HG02678 (cell line): ENCODE results near the gene TRAPPC12.
"Not testable (repeated sequence)": the region's sequence is repeated elsewhere in the genome, so short reads cannot be mapped to it uniquely, and the experiment has no call there.

ENCODE experiments used
- ATAC-seq: cut with Tn5 transposase; IDR thresholded peaks from one replicate; pipeline ENCODE4 v1.9.1; 2021; ENCODE audit warnings: mild to moderate bottlenecking, moderate library complexity; ENCODE audit not compliant: unreplicated experiment

The TRAPPC12 gene

GRCh38 chr2:3430740-3431490 lies 51.4 kb downstream of the TRAPPC12 start:
- no peak for ATAC-seq

- no peak for ATAC-seq
These were observed 52.6 kb downstream of the TRAPPC12 start for GRCh38 chr2:3432067-3432466.

- ATAC-seq: no peak
These were observed 53.3 kb downstream of the TRAPPC12 start for GRCh38 chr2:3432693-3433338.

- no peak for ATAC-seq
These were observed 53.8 kb downstream of the TRAPPC12 start for GRCh38 chr2:3433339-3433699.

- no peak for ATAC-seq
These were observed 54.4 kb downstream of the TRAPPC12 start for GRCh38 chr2:3433776-3434400.

GRCh38 chr2:3434654-3435053 lies 55.2 kb downstream of the TRAPPC12 start:
- no peak for ATAC-seq

- ATAC-seq: no peak
These were observed 56.0 kb downstream of the TRAPPC12 start for GRCh38 chr2:3435445-3435844.

GRCh38 chr2:3440477-3440876 lies 61.0 kb downstream of the TRAPPC12 start:
- no peak for ATAC-seq

GRCh38 chr2:3441465-3441864 lies 62.0 kb downstream of the TRAPPC12 start:
- no peak for ATAC-seq

- no peak for ATAC-seq
These were observed 62.7 kb downstream of the TRAPPC12 start for GRCh38 chr2:3442185-3442584.

- no peak for ATAC-seq
These were observed 63.6 kb downstream of the TRAPPC12 start for GRCh38 chr2:3443083-3443482.

- no peak for ATAC-seq
These were observed 64.1 kb downstream of the TRAPPC12 start for GRCh38 chr2:3443506-3444084.

- ATAC-seq: no peak
These were observed 66.4 kb downstream of the TRAPPC12 start for GRCh38 chr2:3445891-3446290.

GRCh38 chr2:3446381-3446780 lies 66.9 kb downstream of the TRAPPC12 start:
- ATAC-seq: no peak

GRCh38 chr2:3447186-3447585 lies 67.7 kb downstream of the TRAPPC12 start:
- not testable (repeated sequence) for ATAC-seq

- ATAC-seq: no peak
These were observed 68.4 kb downstream of the TRAPPC12 start for GRCh38 chr2:3447789-3448317.

- ATAC-seq: not testable (repeated sequence)
These were observed 69.0 kb downstream of the TRAPPC12 start for GRCh38 chr2:3448441-3448911.

GRCh38 chr2:3449086-3449485 lies 69.6 kb downstream of the TRAPPC12 start:
- ATAC-seq: no peak

GRCh38 chr2:3449936-3450335 lies 70.4 kb downstream of the TRAPPC12 start:
- no peak for ATAC-seq

GRCh38 chr2:3450385-3451010 lies 71.0 kb downstream of the TRAPPC12 start:
- ATAC-seq: no peak

- no peak for ATAC-seq
These were observed 71.7 kb downstream of the TRAPPC12 start for GRCh38 chr2:3451169-3451568.
